HCT116 (cell line): ENCODE results near the gene CEP70. TPM values are rescaled to one million over a fixed set of nuclear protein-coding genes. Genes with fewer than 3 reads are reported as not detected.

Experiments
- ATAC-seq: fragments of 200-7000 bp; cut with Tn5 transposase; 2 replicates; pipeline ENCODE4 v1.9.1; 2020; ENCODE audit warnings: mild to moderate bottlenecking, moderate library complexity
- BruUV-seq: library from RNA; stranded (reverse); fragments of 400-500 nt; replicated peaks from 2 replicates; lab custom pipeline; 2021; lab: Mats Ljungman, UMichigan
- CTCF ChIA-PET: fragments of 300-600 bp; sonication (Branson Sonifier 250); formaldehyde crosslinking; loops from one replicate; lab custom pipeline; 2021; ENCODE audit warnings: antibody characterized with exemption; lab: Charles Lee
- POLR2A ChIA-PET: fragments of 300-600, 350-600 bp; sonication (Branson Sonifier 250); formaldehyde crosslinking; loops from one replicate; lab custom pipeline; 2021; ENCODE audit warnings: antibody characterized with exemption; lab: Charles Lee
- RAD21 ChIA-PET, 2 experiments: fragments of 300-600 bp; sonication (Branson Sonifier 250); formaldehyde crosslinking; loops; one replicate each; lab custom pipeline; 2023; ENCODE audit warnings: low total read pairs in 2 of 2; ENCODE audit not compliant: uncharacterized antibody in 2 of 2, unreplicated experiment in 2 of 2, low non-redundant PET in 1 of 2; lab: Charles Lee
- DNase-seq: peaks from one replicate; pipeline ENCODE4 v3.0.0-alpha.2; 2010; ENCODE audit warnings: low read depth, low spot score
- H2AFZ ChIP-seq: fragments of 200-600 bp; shearing (Covaris generic), sonication (generic); 2 replicates; pipeline ENCODE4 v1.6.1; 2017; ENCODE audit warnings: low read depth, mixed run types, mixed read lengths, antibody characterized with exemption, low read length; ENCODE audit not compliant: poor library complexity, severe bottlenecking
- H3K27ac ChIP-seq: 2 replicates; pipeline ENCODE4 v1.5.1; 2012; ENCODE audit warnings: low read depth, low read length
- H3K27me3 ChIP-seq: fragments of 200-600 bp; sonication (generic); 2 replicates; pipeline ENCODE4 v1.6.1; 2016; ENCODE audit warnings: mixed run types, low read length, mixed read lengths; ENCODE audit not compliant: insufficient read depth
- H3K36me3 ChIP-seq, 2 experiments: fragments of 200-500 bp in 1 of 2; fragments of 200-600 bp in 1 of 2; sonication (Bioruptor generic) in 1 of 2; sonication (generic) in 1 of 2; 2 replicates each; pipeline versions ENCODE4 v1.5.1 to v1.6.1; 2014 to 2016; ENCODE audit warnings: low read length in 2 of 2, inconsistent platforms in 1 of 2, mixed read lengths in 1 of 2, mixed run types in 1 of 2; ENCODE audit not compliant: insufficient read depth in 2 of 2, control insufficient read depth in 1 of 2
- H3K4me1 ChIP-seq, 2 experiments: fragments of 200-600 bp in 1 of 2; sonication (generic) in 1 of 2; 2 replicates each; pipeline versions ENCODE4 v1.5.1 to v1.6.1; 2012 to 2017; ENCODE audit warnings: low read length in 2 of 2, inconsistent platforms in 1 of 2, mild to moderate bottlenecking in 1 of 2, mixed read lengths in 1 of 2, mixed run types in 1 of 2, moderate library complexity in 1 of 2; ENCODE audit not compliant: insufficient read depth in 2 of 2, control insufficient read depth in 1 of 2
- H3K4me2 ChIP-seq: fragments of 200-600 bp; sonication (generic); 2 replicates; pipeline ENCODE4 v1.6.1; 2017; ENCODE audit warnings: mixed run types, low read length, mixed read lengths
- H3K4me3 ChIP-seq, 2 experiments: fragments of 200-600 bp in 1 of 2; sonication (generic) in 1 of 2; replicated peaks in 1 of 2; 2 replicates each; pipeline ENCODE4 v1.5.1; 2011 to 2016; ENCODE audit warnings: low read length in 2 of 2, control low read depth in 1 of 2, low read depth in 1 of 2, mild to moderate bottlenecking in 1 of 2, mixed read lengths in 1 of 2, mixed run types in 1 of 2
- H3K79me2 ChIP-seq: fragments of 200-600 bp; sonication (generic); 2 replicates; pipeline ENCODE4 v1.6.1; 2017; ENCODE audit warnings: mild to moderate bottlenecking, mixed run types, low read length, moderate library complexity, mixed read lengths; ENCODE audit not compliant: insufficient read depth
- H3K9ac ChIP-seq: fragments of 200-600 bp; sonication (generic); 2 replicates; pipeline ENCODE4 v1.6.1; 2016; ENCODE audit warnings: low read length, mixed read lengths
- H3K9me2 ChIP-seq: fragments of 200-600 bp; sonication (generic), shearing (Covaris generic); 2 replicates; pipeline ENCODE4 v1.6.1; 2017; ENCODE audit warnings: mixed run types, mild to moderate bottlenecking, moderate library complexity; ENCODE audit not compliant: insufficient read depth
- H3K9me3 ChIP-seq, 2 experiments: fragments of 200-500 bp in 1 of 2; fragments of 200-600 bp in 1 of 2; sonication (Bioruptor generic) in 1 of 2; sonication (generic) in 1 of 2; 2 replicates each; pipeline ENCODE4 v1.6.1; 2014 to 2017; ENCODE audit warnings: low read length in 2 of 2, mixed read lengths in 2 of 2, inconsistent platforms in 1 of 2, low read depth in 1 of 2, mild to moderate bottlenecking in 1 of 2, mixed run types in 1 of 2, moderate library complexity in 1 of 2; ENCODE audit not compliant: control insufficient read depth in 1 of 2, insufficient read depth in 1 of 2
- H4K20me1 ChIP-seq: fragments of 200-600 bp; sonication (generic), shearing (Covaris generic); 2 replicates; pipeline ENCODE4 v1.6.1; 2017; ENCODE audit warnings: mixed run types, mild to moderate bottlenecking, moderate library complexity; ENCODE audit not compliant: insufficient read depth
- EZH2 ChIP-seq: fragments of 200-600 bp; sonication (generic); IDR thresholded peaks from 2 replicates; pipeline ENCODE4 v1.6.1; 2017; ENCODE audit warnings: antibody characterized with exemption, mixed run types
- JUND ChIP-seq: IDR thresholded peaks from 2 replicates; pipeline ENCODE4 v1.6.1; 2012
- MAX ChIP-seq: IDR thresholded peaks from 2 replicates; pipeline ENCODE4 v1.6.1; 2012
- POLR2A ChIP-seq: IDR thresholded peaks from 2 replicates; pipeline ENCODE4 v1.7.0; 2011; ENCODE audit warnings: borderline replicate concordance; ENCODE audit not compliant: insufficient read depth, insufficient read length; ENCODE audit errors: extremely low read depth
- RAD21 ChIP-seq: IDR thresholded peaks from 2 replicates; pipeline ENCODE4 v1.6.1; 2012; ENCODE audit warnings: low read depth, mild to moderate bottlenecking
- SIN3A ChIP-seq: IDR thresholded peaks from 2 replicates; pipeline ENCODE4 v1.6.1; 2012; ENCODE audit warnings: low read depth
- SP1 ChIP-seq: IDR thresholded peaks from 2 replicates; pipeline ENCODE4 v1.6.1; 2012; ENCODE audit warnings: low read depth
- SRF ChIP-seq: IDR thresholded peaks from 2 replicates; pipeline ENCODE4 v1.6.1; 2012; ENCODE audit warnings: low read depth
- intact Hi-C: fragments of 100-400 bp; cut with micrococcal nuclease; formaldehyde crosslinking; loops from 2 replicates; pipeline ENCODE4 v1.10.0; 2022
- total RNA-seq: library from RNA; stranded (reverse); gene quantifications from one replicate; pipeline ENCODE4 v1.2.1, GENCODE V29; 2021; ENCODE audit not compliant: unreplicated experiment

Gene CEP70
- total RNA-seq, 1 experiment from 2014 or later, result 38.7 TPM

GRCh38 chr3:138468886-138469285 lies 125.2 kb downstream of the CEP70 start:
- Histone ChIP-seq H3K4me3 (no peak overlapping the region), H3K27ac (no peak overlapping the region), H3K9me3 (no peaks in the 10 kb centered on the region), H3K79me2 (no peaks in the 10 kb centered on the region), H2AFZ (no peak overlapping the region), H3K9ac (no peak overlapping the region), H3K4me2 (no peak overlapping the region), H3K9me2 (no peaks in the 10 kb centered on the region), H3K36me3 (no peaks in the 10 kb centered on the region), H3K4me1 (peaks cover 0 to 6% of the 10 kb centered on the region in 2 experiments; a peak in 1 of 4 replicates), H3K27me3 (no peaks in the 10 kb centered on the region), H4K20me1 (no peaks in the 10 kb centered on the region)
- ATAC-seq (no peak), DNase-seq (no peak)
- TF ChIP-seq SIN3A, result no peak
- TF ChIP-seq SP1, result no peak
- TF ChIP-seq JUND, result no peak
- no peak for TF ChIP-seq POLR2A
- CTCF ChIA-PET, result no interaction called here
- intact Hi-C loops, result no loop called here
- POLR2A ChIA-PET, result no interaction called here
- RAD21 ChIA-PET, result no interaction called here
- BruUV-seq, result no TSS peak

GRCh38 chr3:138468451-138468850 lies 125.6 kb downstream of the CEP70 start:
- H3K36me3 ChIP-seq, result no peaks in the 10 kb centered on the region
- ChIA-PET CTCF (no interaction called here), RAD21 (no interaction called here)
- H3K4me2 ChIP-seq, result no peak overlapping the region
- intact Hi-C loops, result no loop called here
- H4K20me1 ChIP-seq, result no peaks in the 10 kb centered on the region
- H3K9me2 ChIP-seq, result no peaks in the 10 kb centered on the region
- no peak overlapping the region for H3K9ac ChIP-seq
- ATAC-seq, result no peak
- H3K4me1 ChIP-seq, result peaks cover 0 to 6% of the 10 kb centered on the region in 2 experiments; a peak in 1 of 4 replicates
- H3K9me3 ChIP-seq, result no peaks in the 10 kb centered on the region
- DNase-seq, result no peak
- no peak overlapping the region for H3K27ac ChIP-seq
- no peak overlapping the region for H3K4me3 ChIP-seq
- no peak for TF ChIP-seq POLR2A
- no peak for TF ChIP-seq EZH2
- TF ChIP-seq SRF, result no peak
- TF ChIP-seq MAX, result no peak
- no peak for TF ChIP-seq RAD21
- TF ChIP-seq, all 23 proteins: peak for 0
- Histone ChIP-seq H2AFZ (no peak overlapping the region), H3K79me2 (no peaks in the 10 kb centered on the region), H3K27me3 (no peaks in the 10 kb centered on the region)
- POLR2A ChIA-PET, result no interaction called here
- no TSS peak for BruUV-seq
